ENCODE measurements around the gene TCP11L2.
A peak's percentile ranks its signal among the peaks of the same experiment; 100 is the strongest.

DNA sequence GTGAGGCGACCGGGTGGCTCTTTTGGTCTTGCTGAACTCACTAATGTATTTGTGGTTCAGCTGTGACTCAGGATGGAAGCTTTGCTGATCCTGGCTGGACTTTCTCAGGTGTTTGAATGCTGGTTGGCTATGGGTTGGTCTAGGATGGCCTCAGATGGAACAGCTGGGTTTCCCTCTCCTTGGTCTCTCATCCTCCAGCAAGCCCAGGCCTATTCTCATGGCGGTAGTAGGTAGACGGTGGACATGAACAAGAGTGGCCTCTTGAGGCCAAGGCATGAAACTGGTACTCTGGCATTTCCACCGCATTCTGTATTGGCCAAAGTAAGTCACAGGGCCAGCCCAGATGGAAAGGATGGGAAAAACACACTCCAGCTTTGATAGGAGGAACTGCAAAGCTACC lies 43.2 kb downstream of the TCP11L2 start:
- TF ChIP-seq, protein P1, sequence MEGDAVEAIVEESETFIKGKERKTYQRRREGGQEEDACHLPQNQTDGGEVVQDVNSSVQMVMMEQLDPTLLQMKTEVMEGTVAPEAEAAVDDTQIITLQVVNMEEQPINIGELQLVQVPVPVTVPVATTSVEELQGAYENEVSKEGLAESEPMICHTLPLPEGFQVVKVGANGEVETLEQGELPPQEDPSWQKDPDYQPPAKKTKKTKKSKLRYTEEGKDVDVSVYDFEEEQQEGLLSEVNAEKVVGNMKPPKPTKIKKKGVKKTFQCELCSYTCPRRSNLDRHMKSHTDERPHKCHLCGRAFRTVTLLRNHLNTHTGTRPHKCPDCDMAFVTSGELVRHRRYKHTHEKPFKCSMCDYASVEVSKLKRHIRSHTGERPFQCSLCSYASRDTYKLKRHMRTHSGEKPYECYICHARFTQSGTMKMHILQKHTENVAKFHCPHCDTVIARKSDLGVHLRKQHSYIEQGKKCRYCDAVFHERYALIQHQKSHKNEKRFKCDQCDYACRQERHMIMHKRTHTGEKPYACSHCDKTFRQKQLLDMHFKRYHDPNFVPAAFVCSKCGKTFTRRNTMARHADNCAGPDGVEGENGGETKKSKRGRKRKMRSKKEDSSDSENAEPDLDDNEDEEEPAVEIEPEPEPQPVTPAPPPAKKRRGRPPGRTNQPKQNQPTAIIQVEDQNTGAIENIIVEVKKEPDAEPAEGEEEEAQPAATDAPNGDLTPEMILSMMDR (IDR thresholded peaks at IDR 0.05) = peak in 3 of 4 experiments; percentile 27 to 45 (median 28)
- no peak for TF ChIP-seq POLR2A (IDR thresholded peaks at IDR 0.05)

All from uterus (tissue), 2 donors.